HG03432 (cell line): ENCODE results near the gene KRTAP12-3.
"Not testable (repeated sequence)": the region's sequence is repeated elsewhere in the genome, so short reads cannot be mapped to it uniquely, and the experiment has no call there.

Experiments used
- ATAC-seq: cut with Tn5 transposase; IDR thresholded peaks from one replicate; pipeline ENCODE4 v1.9.1; 2021; ENCODE audit warnings: mild to moderate bottlenecking, moderate library complexity; ENCODE audit not compliant: unreplicated experiment

Gene KRTAP12-3

DNA sequence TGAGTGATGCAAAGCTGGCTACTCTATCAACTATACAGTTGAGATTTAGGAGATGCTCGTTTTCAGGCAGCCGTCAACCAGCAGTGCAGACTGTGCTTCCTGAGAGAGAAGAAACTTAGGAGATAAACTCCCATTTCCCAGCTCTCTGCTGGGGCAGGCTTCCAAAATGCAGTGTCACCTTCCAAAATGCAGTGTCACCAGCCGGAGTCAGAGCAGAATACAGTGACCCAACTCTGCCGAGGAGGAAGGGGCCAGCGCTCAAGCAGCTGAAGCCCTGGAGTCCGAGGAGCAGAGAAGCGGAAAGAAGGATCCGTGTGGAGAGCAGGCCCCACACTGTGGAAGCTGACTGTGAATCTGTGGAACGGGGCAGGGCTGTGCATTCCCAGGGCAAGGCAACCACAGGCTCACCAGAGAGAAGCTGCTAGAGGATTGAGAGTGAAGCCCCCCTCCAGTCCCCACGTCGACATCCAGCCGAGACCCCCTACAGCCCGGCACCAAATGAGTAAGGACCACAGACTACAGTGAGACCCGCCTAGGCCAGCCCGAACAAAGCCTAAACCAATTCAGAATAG is 24.9 kb downstream of the KRTAP12-3 start:
- ATAC-seq: no peak

DNA sequence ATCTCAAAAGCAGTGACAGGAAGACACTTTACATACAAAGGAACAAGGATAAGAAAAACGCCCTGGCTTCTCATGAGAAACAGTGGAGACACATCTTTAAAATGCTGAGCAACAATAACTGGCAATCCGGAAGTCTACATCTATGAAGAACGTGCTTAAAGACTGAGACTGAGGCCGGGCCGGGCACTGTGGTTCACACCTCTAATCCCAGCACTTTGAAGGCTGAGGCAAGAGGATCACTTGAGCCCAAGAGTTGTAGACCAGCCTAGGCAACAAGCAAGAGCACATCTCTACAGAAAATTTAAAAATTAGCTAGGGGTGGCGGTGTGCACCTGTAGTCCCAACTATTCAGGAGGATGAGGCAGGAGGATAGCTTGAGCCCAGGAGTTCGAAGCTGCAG is 26.3 kb downstream of the KRTAP12-3 start:
- ATAC-seq: no peak

DNA sequence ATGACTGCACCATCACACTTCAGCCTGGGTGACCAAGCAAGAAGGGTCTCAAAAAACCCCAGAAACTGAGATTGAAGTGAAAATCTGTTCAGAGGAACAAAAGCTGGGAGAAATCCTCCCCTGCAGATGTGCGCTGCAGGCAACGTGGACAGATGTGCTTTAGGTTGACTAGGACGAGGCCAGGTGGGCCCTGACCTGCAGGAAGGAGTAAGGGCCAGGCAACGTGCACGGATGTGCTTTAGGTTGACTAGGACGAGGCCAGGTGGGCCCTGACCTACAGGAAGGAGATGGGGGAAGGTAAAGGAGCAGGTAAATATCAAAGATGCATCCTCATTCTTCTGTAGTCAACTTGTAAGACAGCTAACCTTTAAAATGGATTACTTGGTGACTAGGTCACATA is 26.8 kb downstream of the KRTAP12-3 start:
- ATAC-seq: no peak

DNA sequence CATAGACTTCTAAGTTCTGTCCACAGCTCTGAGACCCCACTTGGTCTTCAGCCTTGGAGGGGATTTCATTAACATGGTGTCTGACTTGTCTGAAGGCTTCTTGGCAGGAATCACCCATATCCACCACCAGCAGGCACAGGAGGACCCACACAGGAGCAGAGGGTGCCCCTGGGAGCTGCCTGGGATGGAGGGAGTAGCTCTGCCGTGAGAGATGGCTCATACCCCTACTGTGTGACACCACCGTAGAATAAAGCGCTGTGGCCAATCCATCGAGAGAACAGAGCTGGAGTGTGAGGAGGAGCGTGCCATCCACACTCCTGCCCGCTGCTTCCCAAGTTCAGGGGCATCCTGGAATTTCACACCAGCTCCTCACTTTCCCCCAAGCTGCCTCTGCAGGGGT is 27.3 kb downstream of the KRTAP12-3 start:
- ATAC-seq: not testable (repeated sequence)

DNA sequence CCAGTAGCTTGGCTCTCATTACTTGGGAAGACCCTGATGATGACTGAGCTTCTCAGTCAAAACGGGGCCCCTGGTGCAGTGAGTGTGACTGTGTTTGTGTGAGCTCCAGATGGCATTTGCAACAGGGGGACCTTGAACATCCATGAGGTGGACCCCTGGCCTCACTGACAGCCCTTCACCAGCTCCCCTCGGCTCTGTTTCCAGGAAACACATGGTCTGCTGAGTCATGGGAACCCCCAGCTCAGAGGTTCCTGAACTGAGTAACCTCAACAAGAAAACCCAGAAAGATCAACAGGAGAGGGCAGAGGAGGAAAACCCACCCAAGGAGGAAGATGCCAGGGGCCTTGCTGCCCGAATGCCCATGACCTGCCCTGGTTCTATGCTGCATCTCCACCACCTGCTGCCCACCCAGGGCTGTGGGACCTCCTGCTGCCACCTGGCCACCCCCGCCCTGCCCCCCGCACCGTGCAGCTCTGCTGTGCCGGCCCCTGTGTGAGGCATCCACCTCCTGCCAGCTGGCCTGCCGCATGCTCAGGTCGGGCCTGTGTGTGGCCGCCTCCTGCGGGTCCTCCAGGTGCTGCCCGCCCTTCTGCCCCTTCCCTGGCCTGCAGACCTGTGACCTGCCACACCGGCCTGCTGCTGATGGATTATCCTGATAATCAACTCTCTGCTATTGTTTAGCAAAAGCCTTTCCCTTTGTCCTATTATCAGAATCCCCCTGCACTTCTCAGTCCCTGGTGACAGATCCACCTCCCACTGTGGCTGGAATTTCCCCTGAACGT is 28.5 kb downstream of the KRTAP12-3 start:
- no peak for ATAC-seq

DNA sequence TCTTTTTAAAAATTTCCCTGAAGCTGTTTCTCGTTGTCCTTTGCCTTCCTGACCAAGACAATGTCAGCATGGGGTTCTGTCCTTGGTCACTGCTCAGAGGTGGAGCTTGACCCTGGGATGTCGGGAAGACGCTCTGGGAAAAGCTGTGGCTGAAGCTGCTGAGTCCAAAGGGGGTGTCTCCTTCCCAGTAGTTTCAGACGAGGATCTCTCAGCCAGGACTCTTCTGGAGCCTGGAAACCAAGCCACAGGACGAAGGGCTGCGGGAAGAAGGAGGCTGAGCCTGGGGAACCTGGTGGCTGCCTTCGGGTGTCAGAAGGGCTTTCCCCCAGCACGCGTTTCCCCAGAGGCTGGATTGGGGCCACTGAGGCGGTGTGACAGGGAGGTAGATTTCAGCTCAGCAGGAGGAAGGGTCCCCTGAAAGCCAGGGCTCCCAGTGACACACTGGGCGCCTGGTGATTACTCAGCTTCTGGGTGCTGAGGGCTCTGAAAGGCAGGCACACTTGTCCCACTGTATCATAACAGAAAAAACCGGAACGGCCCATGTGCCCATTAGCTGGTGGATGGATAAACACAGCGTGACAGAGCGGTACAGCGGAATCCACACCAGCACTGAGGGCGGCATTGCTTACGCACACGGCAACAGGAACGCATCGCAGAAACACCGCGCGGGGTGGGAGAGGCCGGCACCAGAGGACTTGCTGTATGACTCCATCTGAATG is 29.3 kb downstream of the KRTAP12-3 start:
- no peak for ATAC-seq

DNA sequence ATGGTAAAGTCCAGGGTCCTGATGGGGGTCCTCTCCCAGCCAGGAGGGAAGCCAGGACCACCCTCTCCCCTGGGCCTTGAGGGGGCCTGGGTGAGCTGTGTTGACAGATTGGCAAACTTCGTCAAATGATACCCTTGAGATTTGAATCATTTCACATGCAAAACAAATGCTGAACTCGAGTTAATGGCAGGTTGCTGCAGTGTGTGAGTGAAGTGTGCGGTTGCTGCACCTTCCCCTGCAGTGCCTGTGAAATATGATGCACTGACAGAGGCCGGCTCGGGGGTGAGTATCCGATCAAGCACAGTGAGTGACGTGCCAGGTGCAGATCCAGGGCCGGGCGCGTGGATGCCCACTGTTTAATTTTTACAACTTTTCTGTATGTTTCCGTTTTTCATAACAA is 29.9 kb downstream of the KRTAP12-3 start:
- no peak for ATAC-seq

DNA sequence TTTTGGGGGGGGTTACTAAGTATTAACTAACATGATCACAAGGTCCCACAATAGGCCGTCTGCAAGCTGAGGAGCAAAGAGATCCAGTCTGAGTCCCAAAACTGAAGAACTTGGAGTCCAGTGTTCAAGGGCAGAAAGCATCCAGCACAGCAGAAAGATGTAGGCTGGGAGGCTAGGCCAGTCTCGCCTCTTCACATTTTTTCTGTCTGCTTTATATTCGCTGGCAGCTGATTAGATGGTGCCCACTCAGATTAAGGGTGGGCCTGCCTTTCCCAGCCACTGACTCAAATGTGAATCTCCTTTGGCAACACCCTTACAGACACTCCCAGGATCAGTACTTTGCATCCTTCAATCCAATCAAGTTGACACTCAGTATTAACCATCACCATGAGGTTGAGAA is 32.0 kb downstream of the KRTAP12-3 start:
- not testable (repeated sequence) for ATAC-seq

DNA sequence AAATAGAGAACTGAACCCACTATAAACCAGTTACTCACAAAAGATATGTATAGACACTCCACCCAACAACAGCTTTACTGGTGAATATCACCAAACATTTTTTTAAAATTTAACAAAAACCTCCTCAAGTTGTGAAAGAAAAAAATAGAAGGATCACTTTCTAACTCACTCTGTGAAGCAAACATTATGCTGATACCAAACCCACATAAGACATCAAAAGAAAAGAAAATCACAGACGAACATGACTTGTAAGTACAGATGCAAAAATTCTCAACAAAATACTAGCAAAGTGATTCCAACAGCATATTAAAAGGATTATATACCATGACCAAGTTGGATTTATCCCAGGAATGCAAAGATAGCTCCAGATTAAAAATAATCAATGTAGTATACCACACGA is 34.0 kb downstream of the KRTAP12-3 start:
- ATAC-seq: no peak

DNA sequence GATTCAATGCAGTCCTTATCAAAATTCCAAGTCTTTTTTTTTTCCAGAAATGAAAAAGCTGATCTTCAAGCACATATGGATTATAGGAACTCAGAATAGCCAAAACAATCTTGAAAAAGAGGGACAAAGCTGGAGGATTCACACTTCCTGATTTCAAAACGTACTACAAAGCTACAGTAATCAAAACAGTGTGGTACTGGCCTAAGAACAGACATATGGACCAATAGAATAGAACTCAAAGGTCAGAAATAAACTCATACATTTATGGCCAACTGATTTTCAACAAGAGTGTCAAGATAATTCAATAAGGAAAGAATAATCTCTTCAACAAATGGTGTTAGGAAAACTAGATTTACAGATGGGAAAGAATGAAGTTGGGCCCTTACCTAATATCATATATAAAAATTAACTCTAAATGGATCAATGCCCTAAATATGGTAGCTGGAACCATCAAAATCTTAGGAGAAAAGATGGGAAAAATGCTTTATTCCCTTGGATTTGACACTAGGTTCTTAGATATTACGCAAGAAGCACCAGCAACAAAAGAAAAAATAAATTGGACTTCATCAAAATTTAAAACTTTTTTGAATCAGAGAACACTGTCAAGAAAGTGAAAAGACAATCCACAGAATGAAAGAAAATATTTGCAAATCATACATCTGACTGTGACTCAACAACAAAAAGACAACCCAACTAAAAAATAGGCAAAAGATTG is 35.2 kb downstream of the KRTAP12-3 start:
- ATAC-seq: no peak

DNA sequence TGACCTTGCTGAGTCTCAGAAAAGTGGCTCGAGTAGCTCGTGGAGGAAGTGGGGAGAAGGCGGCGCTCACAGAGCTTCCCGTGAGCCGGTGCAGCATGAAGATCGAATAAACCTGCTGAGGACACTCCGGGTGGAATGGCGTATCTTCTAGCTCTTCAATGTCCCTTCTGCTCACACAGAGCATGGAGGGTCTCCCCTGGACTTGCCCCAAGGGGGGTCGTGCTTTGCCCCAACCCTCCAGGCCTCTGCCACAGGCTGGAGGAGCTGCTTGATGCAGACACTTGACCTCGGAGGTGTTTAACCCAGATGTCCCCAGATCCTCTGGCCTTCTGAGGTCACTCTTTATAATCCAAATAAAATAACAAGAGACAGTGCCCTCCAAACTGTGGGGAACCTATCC is 37.0 kb downstream of the KRTAP12-3 start:
- no peak for ATAC-seq

DNA sequence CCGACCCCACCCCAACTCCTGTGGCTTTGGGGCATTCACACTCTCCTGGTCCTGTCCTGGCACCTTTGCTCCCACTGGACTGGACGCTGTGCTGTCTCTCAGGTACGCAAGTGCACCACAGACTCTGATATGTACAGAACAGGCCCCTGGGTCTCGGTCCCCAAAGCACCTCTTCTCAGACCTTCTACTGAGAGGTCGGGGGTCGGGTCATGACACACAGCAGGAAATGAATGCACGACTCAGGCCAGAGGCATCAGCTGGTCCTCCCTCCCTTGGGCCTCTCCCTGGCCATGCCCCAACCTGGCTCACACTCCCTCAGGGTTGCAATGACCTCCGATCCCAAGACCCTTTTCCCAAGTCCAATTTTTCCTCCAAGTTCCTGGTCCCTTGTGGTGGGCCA is 37.5 kb downstream of the KRTAP12-3 start:
- no peak for ATAC-seq

DNA sequence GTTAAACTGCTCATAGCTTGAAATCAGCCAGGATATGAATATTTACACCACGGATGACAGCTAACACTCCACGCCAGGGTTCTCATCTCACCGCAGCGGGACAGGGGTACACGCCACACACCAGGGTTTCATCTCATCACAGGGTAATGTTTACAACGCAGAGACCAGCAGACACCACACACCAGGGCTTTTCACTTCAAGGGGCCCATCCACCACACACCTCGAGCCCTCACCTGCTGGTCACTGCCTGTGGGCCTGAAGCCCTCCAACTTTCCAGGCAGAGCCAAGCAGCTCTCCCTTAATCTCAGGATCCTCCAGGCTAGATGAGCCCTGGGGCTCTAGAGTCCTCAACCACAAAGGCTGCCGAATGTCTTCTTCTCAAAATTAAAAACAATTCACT is 37.9 kb downstream of the KRTAP12-3 start:
- no peak for ATAC-seq

DNA sequence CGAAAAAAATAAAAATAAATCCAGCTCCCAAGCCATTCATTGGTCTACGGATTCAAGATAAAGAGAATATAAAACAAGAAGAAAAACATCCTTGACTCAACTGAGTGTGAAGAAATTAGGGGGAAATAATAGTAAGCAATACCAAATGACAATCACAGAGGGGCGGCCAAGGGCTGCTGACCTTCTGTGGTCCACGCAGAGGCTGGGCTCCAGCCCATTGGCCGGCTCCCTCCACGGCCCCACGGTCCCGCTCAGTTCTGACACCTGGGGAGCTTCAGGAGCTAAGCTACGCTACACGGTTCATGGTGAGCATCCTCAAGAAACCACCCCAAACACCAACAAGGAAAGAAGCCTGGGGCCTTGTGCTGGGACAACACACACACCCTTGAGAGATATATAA is 38.8 kb downstream of the KRTAP12-3 start:
- ATAC-seq: no peak

DNA sequence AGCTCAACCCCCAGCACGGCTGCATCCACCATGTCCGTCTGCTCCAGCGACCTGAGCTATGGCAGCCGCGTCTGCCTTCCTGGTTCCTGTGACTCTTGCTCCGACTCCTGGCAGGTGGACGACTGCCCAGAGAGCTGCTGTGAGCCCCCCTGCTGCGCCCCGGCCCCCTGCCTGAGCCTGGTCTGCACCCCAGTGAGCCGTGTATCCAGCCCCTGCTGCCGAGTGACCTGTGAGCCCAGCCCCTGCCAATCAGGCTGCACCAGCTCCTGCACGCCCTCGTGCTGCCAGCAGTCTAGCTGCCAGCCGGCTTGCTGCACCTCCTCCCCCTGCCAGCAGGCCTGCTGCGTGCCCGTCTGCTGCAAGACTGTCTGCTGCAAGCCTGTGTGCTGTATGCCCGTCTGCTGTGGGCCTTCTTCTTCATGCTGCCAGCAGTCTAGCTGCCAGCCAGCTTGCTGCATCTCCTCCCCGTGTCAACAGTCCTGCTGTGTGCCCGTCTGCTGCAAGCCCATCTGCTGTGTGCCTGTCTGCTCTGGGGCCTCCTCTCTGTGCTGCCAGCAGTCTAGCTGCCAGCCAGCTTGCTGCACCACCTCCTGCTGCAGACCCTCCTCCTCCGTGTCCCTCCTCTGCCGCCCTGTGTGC is 39.6 kb downstream of the KRTAP12-3 start, which contains the start of gene KRTAP10-12:
TSS of gene KRTAP10-12 (plus strand) at position 1 of the 639 bp plus-strand sequence. CDS start at position 31, 30 bp downstream.
- ATAC-seq: not testable (repeated sequence)

DNA sequence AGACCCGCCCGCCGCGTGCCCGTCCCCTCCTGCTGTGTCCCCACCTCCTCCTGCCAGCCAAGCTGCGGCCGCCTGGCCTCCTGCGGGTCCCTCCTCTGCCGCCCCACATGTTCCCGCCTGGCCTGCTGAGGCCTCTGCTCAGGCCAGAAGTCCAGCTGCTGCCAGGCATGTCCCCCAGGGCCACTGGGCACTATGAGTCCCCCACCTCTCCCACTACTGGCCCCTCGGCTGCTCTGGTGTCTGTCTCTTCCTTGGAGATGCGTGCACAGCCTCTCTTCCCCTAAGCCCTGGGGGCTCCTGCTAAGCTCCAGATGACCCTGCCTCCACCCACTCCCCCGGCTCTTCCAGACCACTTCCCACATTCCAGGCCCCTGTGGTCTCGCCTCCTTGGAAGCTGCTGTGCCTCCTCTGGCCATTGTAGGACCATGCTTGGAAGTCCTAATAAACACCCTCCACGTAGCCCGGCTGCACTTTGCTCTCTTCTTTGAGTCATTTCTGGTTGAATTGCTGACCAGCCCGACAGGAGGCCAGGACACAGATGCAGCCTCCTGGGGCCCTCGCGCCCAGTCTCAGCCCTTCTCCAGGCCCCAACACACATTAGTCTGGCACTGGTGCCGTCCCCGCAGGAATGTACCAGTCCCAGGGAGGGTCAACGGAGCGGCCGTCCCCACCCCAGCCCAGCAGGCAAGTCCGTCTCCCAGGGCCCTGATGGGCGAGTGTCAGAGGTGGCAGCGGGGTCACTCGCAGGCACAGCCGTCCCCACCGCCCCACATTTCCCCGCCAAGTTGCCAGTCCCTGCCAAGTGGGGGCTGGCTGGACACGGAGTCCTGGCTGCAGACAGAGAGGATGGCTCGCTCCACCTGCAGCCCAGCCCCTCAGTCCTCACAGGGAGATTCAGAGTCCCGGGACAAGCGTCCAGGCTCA is 40.3 kb downstream of the KRTAP12-3 start:
- ATAC-seq: no peak

DNA sequence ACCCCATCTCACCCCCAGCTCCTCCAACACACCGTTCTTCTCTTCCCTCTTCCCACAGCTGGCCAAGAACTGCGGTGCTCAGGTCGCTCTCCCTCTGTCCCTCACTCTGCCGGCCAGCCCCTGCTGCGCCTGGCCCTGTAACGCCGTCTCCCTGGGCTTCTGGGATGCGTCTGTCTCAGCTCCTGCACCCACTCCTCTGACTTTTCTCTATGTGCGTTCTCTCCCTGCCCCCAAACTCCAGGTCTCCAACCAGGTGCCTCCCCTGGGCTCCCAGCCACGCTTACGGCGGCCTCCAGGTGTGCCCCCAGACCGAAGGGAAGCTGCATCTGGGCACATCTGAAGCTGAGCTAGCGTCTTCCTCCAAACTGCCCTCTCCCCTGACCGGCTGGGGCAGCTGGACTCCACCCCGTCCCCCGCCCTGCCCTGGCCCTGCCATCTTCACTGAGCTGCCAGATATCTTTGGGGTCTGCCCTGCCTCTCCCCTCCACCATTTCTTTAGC is 41.8 kb downstream of the KRTAP12-3 start:
- no peak for ATAC-seq

DNA sequence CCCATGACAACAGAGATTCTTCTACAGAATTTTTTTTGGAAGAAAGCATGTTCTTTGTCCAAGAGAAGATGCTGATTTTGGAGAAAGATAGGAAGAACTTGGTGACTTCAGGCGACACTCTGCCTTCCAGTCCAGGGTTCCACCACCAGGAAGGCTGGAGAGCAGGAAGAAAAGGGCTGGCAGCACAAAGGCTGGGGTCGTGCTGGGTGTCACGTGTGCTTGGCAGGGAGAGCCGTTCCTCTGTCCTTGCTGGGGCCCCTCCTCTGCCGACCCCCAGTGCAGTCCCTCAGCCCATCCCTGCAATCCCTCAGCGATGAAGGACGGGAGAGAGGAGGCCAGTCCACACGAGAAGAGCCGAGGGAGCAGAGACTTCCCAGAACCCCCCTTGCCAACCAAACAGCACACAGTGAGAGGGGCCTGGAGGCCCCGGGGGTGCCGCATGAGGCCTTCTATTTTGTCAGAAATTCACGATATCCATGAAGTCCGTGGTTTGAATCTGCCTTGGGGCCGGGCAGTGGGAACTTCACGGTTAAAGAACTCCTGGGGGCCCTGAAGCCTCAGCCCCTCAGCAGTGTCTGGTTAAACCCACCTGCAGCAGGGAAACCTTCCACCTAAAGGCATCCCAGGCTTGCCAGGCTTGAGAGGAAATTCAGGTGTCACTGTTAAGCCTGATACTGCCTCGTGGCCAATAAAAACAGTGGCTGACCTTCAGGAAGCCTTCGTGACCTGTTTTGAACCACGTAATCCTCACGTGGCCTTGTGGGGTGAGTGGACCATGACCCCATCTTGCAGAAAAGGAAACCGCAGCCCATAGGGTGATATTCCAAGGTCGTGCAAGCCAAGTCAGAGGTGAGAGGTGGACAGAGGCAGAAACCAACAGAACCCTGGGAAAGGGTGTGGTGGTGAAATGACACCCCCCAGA is 42.6 kb downstream of the KRTAP12-3 start:
- no peak for ATAC-seq

DNA sequence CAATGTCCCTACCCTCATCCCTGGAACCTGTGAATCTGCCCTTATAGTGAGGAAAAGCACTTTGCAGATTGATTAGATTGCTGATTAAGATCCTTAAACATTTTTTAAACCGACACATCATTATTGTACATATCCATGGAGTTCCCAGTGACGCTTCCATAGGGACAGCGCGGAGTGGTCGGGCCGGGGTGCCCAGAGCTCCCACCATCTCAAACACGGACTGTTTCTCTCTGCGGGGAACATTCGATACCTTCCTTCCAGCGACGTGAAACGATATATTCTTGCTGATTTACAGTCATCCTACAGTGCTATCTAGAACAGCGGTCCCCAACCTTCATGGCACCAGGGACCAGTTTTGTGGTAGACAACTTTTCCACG is 43.3 kb downstream of the KRTAP12-3 start:
- no peak for ATAC-seq
